K562 (cell line): Measurements from ENCODE around the gene ENDOG.

Experiments used
- CTCF ChIP-seq, 3 experiments: IDR thresholded peaks in 2 of 3; conservative IDR thresholded peaks in 1 of 3; 2 replicates each; pipeline ENCODE4 v1.5.1; 2011 to 2012; ENCODE audit warnings: low read length in 3 of 3, mild to moderate bottlenecking in 3 of 3, control low read depth in 2 of 3, improper control_type of control experiment in 1 of 3, inconsistent platforms in 1 of 3, low read depth in 1 of 3, mixed read lengths in 1 of 3, moderate library complexity in 1 of 3; ENCODE audit not compliant: insufficient read depth in 2 of 3
- MBD1 ChIP-seq: fragments of 250-450 bp; sonication (Bioruptor Pico); IDR thresholded peaks from 2 replicates; pipeline ENCODE4 v1.8.0; 2022; ENCODE audit warnings: inconsistent platforms
- NCOR1 ChIP-seq: fragments of 450-650 bp; IDR thresholded peaks from 2 replicates; pipeline ENCODE4 v1.6.1; 2016; ENCODE audit warnings: mild to moderate bottlenecking, moderate library complexity
- NONO ChIP-seq, 2 experiments: fragments of 200-400 bp in 1 of 2; fragments of 450-650 bp in 1 of 2; formaldehyde crosslinking in 1 of 2; IDR thresholded peaks; 2 replicates each; pipeline ENCODE4 v1.6.1; 2017; ENCODE audit warnings: low read depth in 2 of 2, mild to moderate bottlenecking in 2 of 2, moderate library complexity in 2 of 2, low read length in 1 of 2
- NR2C2 ChIP-seq, 2 experiments: fragments of 200-800 bp in 1 of 2; sonication (Bioruptor generic) in 1 of 2; sonication (generic) in 1 of 2; formaldehyde crosslinking in 1 of 2; IDR thresholded peaks; 2 replicates each; pipeline versions ENCODE4 v1.6.1 to v1.8.0; 2016 to 2022; ENCODE audit warnings: mild to moderate bottlenecking in 1 of 2, missing compliant biosample characterization in 1 of 2, missing genetic modification characterization in 1 of 2, missing genetic modification reagents in 1 of 2
- RBBP5 ChIP-seq: fragments of 200-600 bp; sonication (generic); IDR thresholded peaks from 2 replicates; pipeline ENCODE4 v1.6.1; 2012; ENCODE audit warnings: borderline replicate concordance, mild to moderate bottlenecking, low read length, control low read depth, inconsistent platforms; ENCODE audit not compliant: insufficient read depth, poor library complexity, severe bottlenecking
- SMARCE1 ChIP-seq: fragments of 450-650 bp; IDR thresholded peaks from 2 replicates; pipeline ENCODE4 v1.7.1; 2016; ENCODE audit warnings: mild to moderate bottlenecking
- TFAP4 ChIP-seq: sonication (generic); formaldehyde crosslinking; IDR thresholded peaks from 2 replicates; pipeline ENCODE4 v1.8.0; 2022; ENCODE audit warnings: missing genetic modification reagents, mild to moderate bottlenecking, moderate library complexity, borderline replicate concordance
- ZNF232 ChIP-seq: sonication (generic); formaldehyde crosslinking; IDR thresholded peaks from 2 replicates; pipeline ENCODE4 v1.8.0; 2022; ENCODE audit warnings: mild to moderate bottlenecking, missing genetic modification reagents
- ZNF408 ChIP-seq: fragments of 250-450 bp; sonication (Bioruptor Pico); IDR thresholded peaks from 2 replicates; pipeline ENCODE4 v1.4.0; 2020; ENCODE audit warnings: low read depth, mild to moderate bottlenecking, moderate library complexity

- TF ChIP-seq RBBP5 (peak; percentile 77), TFAP4 (CRISPR knock-in tag) (peak; percentile 87), ZNF408 (CRISPR knock-in tag) (no peak), ZNF232 (CRISPR knock-in tag) (no peak), CTCF (IDR thresholded peaks at IDR 0.05 in 2 of 3, conservative IDR thresholded peaks at IDR 0.05 in 1 of 3; ENCODE audit: insufficient read depth in 2 of 3, low read depth in 1 of 3, low read length in 3 of 3) (peak in 1 of 3 experiments; percentile 3; a peak in 1 of 6 replicates), NCOR1 (peak; percentile 66), SMARCE1 (no peak), MBD1 (CRISPR knock-in tag) (no peak), NR2C2 (CRISPR knock-in tag; IDR thresholded peaks at IDR 0.05) (no peak), NR2C2 (tag; IDR thresholded peaks at IDR 0.05) (peak; percentile 92), NONO (IDR thresholded peaks at IDR 0.05; ENCODE audit: low read depth in 2 of 2, low read length in 1 of 2) (peak; percentile 50 to 91; a peak in 2 of 4 replicates)
These were observed 46.4 kb upstream of the ENDOG start, which contains the start of gene ZER1 for GRCh38 chr9:128771745-128772519.
